IPS-15b (cell line): ENCODE data around the gene MTMR12.
"Not testable (repeated sequence)": the region's sequence is repeated elsewhere in the genome, so short reads cannot be mapped to it uniquely, and the experiment has no call there.

Source experiments
- H3K27me3 ChIP-seq: one replicate; pipeline ENCODE4 v1.6.1; 2013; ENCODE audit warnings: low read length; ENCODE audit not compliant: control insufficient read depth, insufficient read depth
- H3K36me3 ChIP-seq: one replicate; pipeline ENCODE4 v1.6.1; 2013; ENCODE audit warnings: low read length; ENCODE audit not compliant: control insufficient read depth, insufficient read depth
- H3K4me1 ChIP-seq: one replicate; pipeline ENCODE4 v1.6.1; 2013; ENCODE audit warnings: mild to moderate bottlenecking, low read length; ENCODE audit not compliant: control insufficient read depth, insufficient read depth
- H3K4me3 ChIP-seq: one replicate; pipeline ENCODE4 v1.5.1; 2013; ENCODE audit warnings: low read depth, low read length
- H3K9ac ChIP-seq: one replicate; pipeline ENCODE4 v1.6.1; 2013; ENCODE audit warnings: low read depth, mild to moderate bottlenecking, low read length
- H3K9me3 ChIP-seq: one replicate; pipeline ENCODE4 v1.6.1; 2013; ENCODE audit warnings: mild to moderate bottlenecking, low read length; ENCODE audit not compliant: control insufficient read depth, insufficient read depth

MTMR12 gene

GRCh38 chr5:32223972-32224609 is 88.6 kb downstream of the MTMR12 start:
- H3K4me3 ChIP-seq = no peak overlapping the region
- H3K36me3 ChIP-seq = peaks cover 8% of the 10 kb centered on the region
- H3K9ac ChIP-seq = no peak overlapping the region
- H3K4me1 ChIP-seq = peaks cover 3% of the 10 kb centered on the region
- no peaks in the 10 kb centered on the region for H3K9me3 ChIP-seq
- no peaks in the 10 kb centered on the region for H3K27me3 ChIP-seq

GRCh38 chr5:32222723-32223470 is 89.8 kb downstream of the MTMR12 start:
- Histone ChIP-seq H3K4me3 (no peak overlapping the region), H3K27me3 (no peaks in the 10 kb centered on the region), H3K4me1 (peaks cover 3% of the 10 kb centered on the region), H3K36me3 (peaks cover 3% of the 10 kb centered on the region), H3K9me3 (no peaks in the 10 kb centered on the region), H3K9ac (no peak overlapping the region)

GRCh38 chr5:32217886-32218396 is 94.8 kb downstream of the MTMR12 start:
- Histone ChIP-seq H3K9me3 (no peaks in the 10 kb centered on the region), H3K27me3 (no peaks in the 10 kb centered on the region), H3K36me3 (no peaks in the 10 kb centered on the region), H3K9ac (no peak overlapping the region), H3K4me1 (no peaks in the 10 kb centered on the region), H3K4me3 (no peak overlapping the region)

GRCh38 chr5:32214344-32214743 is 98.4 kb downstream of the MTMR12 start:
- H3K27me3 ChIP-seq, H3K4me1 ChIP-seq: not testable (repeated sequence)

GRCh38 chr5:32210151-32210550 is 102.6 kb downstream of the MTMR12 start:
- Histone ChIP-seq H3K4me1 (no peaks in the 10 kb centered on the region), H3K4me3 (no peak overlapping the region), H3K27me3 (no peaks in the 10 kb centered on the region), H3K9me3 (no peaks in the 10 kb centered on the region), H3K9ac (no peak overlapping the region), H3K36me3 (no peaks in the 10 kb centered on the region)

More at GRCh38 chr5:32214344-32214743, 98.4 kb downstream of the MTMR12 start:
- H3K4me3 ChIP-seq, H3K9me3 ChIP-seq, H3K9ac ChIP-seq, H3K36me3 ChIP-seq: not testable (repeated sequence)

- not testable (repeated sequence) for H3K36me3 ChIP-seq, H3K9ac ChIP-seq
These were observed 103.9 kb downstream of the MTMR12 start for GRCh38 chr5:32208837-32209236.

GRCh38 chr5:32207355-32207634 is 105.4 kb downstream of the MTMR12 start:
- H3K4me1 ChIP-seq = no peaks in the 10 kb centered on the region
- no peaks in the 10 kb centered on the region for H3K36me3 ChIP-seq
- no peak overlapping the region for H3K9ac ChIP-seq
- H3K27me3 ChIP-seq = no peaks in the 10 kb centered on the region
- H3K9me3 ChIP-seq = no peaks in the 10 kb centered on the region
- no peak overlapping the region for H3K4me3 ChIP-seq

More at GRCh38 chr5:32208837-32209236, 103.9 kb downstream of the MTMR12 start:
- not testable (repeated sequence) for H3K27me3 ChIP-seq, H3K4me1 ChIP-seq, H3K9me3 ChIP-seq, H3K4me3 ChIP-seq

GRCh38 chr5:32206509-32207354 is 106.0 kb downstream of the MTMR12 start:
- H3K4me3 ChIP-seq = no peak overlapping the region
- H3K36me3 ChIP-seq = no peaks in the 10 kb centered on the region
- H3K9me3 ChIP-seq = no peaks in the 10 kb centered on the region
- no peaks in the 10 kb centered on the region for H3K27me3 ChIP-seq
- H3K9ac ChIP-seq = no peak overlapping the region
- no peaks in the 10 kb centered on the region for H3K4me1 ChIP-seq

- H3K4me3 ChIP-seq = no peak overlapping the region
- no peaks in the 10 kb centered on the region for H3K27me3 ChIP-seq
- H3K9ac ChIP-seq = no peak overlapping the region
- H3K36me3 ChIP-seq = no peaks in the 10 kb centered on the region
- H3K4me1 ChIP-seq = no peaks in the 10 kb centered on the region
- no peaks in the 10 kb centered on the region for H3K9me3 ChIP-seq
These were observed 106.7 kb downstream of the MTMR12 start for GRCh38 chr5:32206053-32206452.

- no peak overlapping the region for H3K9ac ChIP-seq
- no peaks in the 10 kb centered on the region for H3K27me3 ChIP-seq
- no peak overlapping the region for H3K4me3 ChIP-seq
- H3K4me1 ChIP-seq = no peaks in the 10 kb centered on the region
- H3K9me3 ChIP-seq = no peaks in the 10 kb centered on the region
- no peaks in the 10 kb centered on the region for H3K36me3 ChIP-seq
These were observed 110.3 kb downstream of the MTMR12 start for GRCh38 chr5:32202394-32202793.

GRCh38 chr5:32201122-32201753 is 111.5 kb downstream of the MTMR12 start:
- Histone ChIP-seq H3K4me1 (no peaks in the 10 kb centered on the region), H3K36me3 (no peaks in the 10 kb centered on the region), H3K4me3 (no peak overlapping the region), H3K9ac (no peak overlapping the region), H3K27me3 (no peaks in the 10 kb centered on the region), H3K9me3 (no peaks in the 10 kb centered on the region)
